Activated naive CD8-positive, alpha-beta T cell treated with anti-CD3 and anti-CD28 coated beads, Interleukin-2, amount 10 ng/mL, durations not matched to agents 7 days and 5 days (primary cell): Measurements from ENCODE around the gene CAMSAP1. TPM values are rescaled to one million over a fixed set of nuclear protein-coding genes. Genes with fewer than 3 reads are reported as not detected.

Experiments used
- ATAC-seq: fragments of 150-1000 bp; cut with Tn5 transposase; one replicate; pipeline ENCODE4 v1.10.0; 2021; ENCODE audit warnings: low read depth, moderate library complexity
- POLR2A ChIA-PET: fragments of 350-600 bp; sonication (Branson Sonifier 250); formaldehyde crosslinking; loops from one replicate; lab custom pipeline; 2021; ENCODE audit warnings: antibody characterized with exemption; lab: Charles Lee
- DNase-seq: peaks from one replicate; pipeline ENCODE4 v3.0.0; 2021
- H3K27ac Mint-ChIP-seq: one replicate; pipeline ENCODE4 v1.8.0; 2022; ENCODE audit warnings: mild to moderate bottlenecking, mixed read lengths
- H3K27me3 Mint-ChIP-seq: one replicate; pipeline ENCODE4 v1.8.0; 2022; ENCODE audit warnings: mild to moderate bottlenecking, moderate library complexity, mixed read lengths
- H3K36me3 Mint-ChIP-seq: one replicate; pipeline ENCODE4 v1.8.0; 2021; ENCODE audit warnings: mild to moderate bottlenecking, mixed read lengths
- H3K4me1 Mint-ChIP-seq: one replicate; pipeline ENCODE4 v1.8.0; 2021; ENCODE audit warnings: mixed read lengths
- H3K4me3 Mint-ChIP-seq: one replicate; pipeline ENCODE4 v1.8.0; 2022; ENCODE audit warnings: mild to moderate bottlenecking, moderate library complexity, mixed read lengths
- H3K9me3 Mint-ChIP-seq: one replicate; pipeline ENCODE4 v1.8.0; 2021; ENCODE audit warnings: mixed read lengths
- total RNA-seq, 2 experiments: library from RNA; stranded (reverse); gene quantifications; one replicate each; pipeline ENCODE4 v1.2.3, GENCODE V29; 2021

CAMSAP1 gene
- total RNA-seq, 2 experiments from 2014 or later = 32.5 to 35.4 TPM

- Mint-ChIP-seq H3K27ac (no peak overlapping the region), H3K9me3 (peaks cover 5% of the 10 kb centered on the region), H3K4me3 (no peak overlapping the region), H3K4me1 (peaks cover 25% of the 10 kb centered on the region), H3K27me3 (peaks cover 2% of the 10 kb centered on the region), H3K36me3 (peaks cover 10% of the 10 kb centered on the region)
- POLR2A ChIA-PET = no interaction called here
- DNase-seq (no peak), ATAC-seq (no peak)
Measured at GRCh38 chr9:135891027-135891631, 16.2 kb downstream of the CAMSAP1 start.

GRCh38 chr9:135890190-135891026, 16.9 kb downstream of the CAMSAP1 start:
- peaks cover 31% of the 10 kb centered on the region for H3K4me1 Mint-ChIP-seq
- POLR2A ChIA-PET = no interaction called here
- peaks cover 3% of the 10 kb centered on the region for H3K9me3 Mint-ChIP-seq
- H3K27me3 Mint-ChIP-seq = peaks cover 2% of the 10 kb centered on the region
- H3K4me3 Mint-ChIP-seq = no peak overlapping the region
- H3K27ac Mint-ChIP-seq = no peak overlapping the region
- H3K36me3 Mint-ChIP-seq = peaks cover 10% of the 10 kb centered on the region
- ATAC-seq (no peak), DNase-seq (no peak)

GRCh38 chr9:135889564-135890189, 17.7 kb downstream of the CAMSAP1 start:
- DNase-seq (no peak), ATAC-seq (no peak)
- POLR2A ChIA-PET = no interaction called here
- Mint-ChIP-seq H3K4me1 (peaks cover 35% of the 10 kb centered on the region), H3K36me3 (peaks cover 7% of the 10 kb centered on the region), H3K27ac (peak overlapping the region; percentile 18), H3K4me3 (no peak overlapping the region), H3K9me3 (no peaks in the 10 kb centered on the region), H3K27me3 (peaks cover 2% of the 10 kb centered on the region)

- Mint-ChIP-seq H3K36me3 (peaks cover 7% of the 10 kb centered on the region), H3K9me3 (no peaks in the 10 kb centered on the region), H3K4me1 (peaks cover 41% of the 10 kb centered on the region), H3K27ac (peak overlapping the region; percentile 18), H3K27me3 (peaks cover 2% of the 10 kb centered on the region), H3K4me3 (peak overlapping the region; percentile 79)
- POLR2A ChIA-PET = interaction anchor here (0.7 to 1.2 kb wide), 2 partner anchors 8 to 71 kb away, joined by 3 read pairs; no protein-coding TSS in a partner anchor
- ATAC-seq = no peak
- no peak for DNase-seq
Measured at GRCh38 chr9:135888766-135889394, 18.5 kb downstream of the CAMSAP1 start.

- H3K36me3 Mint-ChIP-seq = peaks cover 7% of the 10 kb centered on the region
- POLR2A ChIA-PET = interaction anchor here (0.7 to 1.4 kb wide), 4 partner anchors 9 to 72 kb away, joined by 3 to 4 read pairs (median 3); partner anchors contain the start of gene CAMSAP1
- H3K4me1 Mint-ChIP-seq = peaks cover 42% of the 10 kb centered on the region
- peaks cover 2% of the 10 kb centered on the region for H3K27me3 Mint-ChIP-seq
- DNase-seq (no peak), ATAC-seq (no peak)
- H3K9me3 Mint-ChIP-seq = no peaks in the 10 kb centered on the region
- peak overlapping the region; percentile 79 for H3K4me3 Mint-ChIP-seq
- H3K27ac Mint-ChIP-seq = peak overlapping the region; percentile 92
Measured at GRCh38 chr9:135888126-135888765, 19.1 kb downstream of the CAMSAP1 start.

GRCh38 chr9:135887585-135888050, 19.7 kb downstream of the CAMSAP1 start:
- Mint-ChIP-seq H3K27ac (peak overlapping the region; percentile 92), H3K4me1 (peaks cover 38% of the 10 kb centered on the region), H3K36me3 (peaks cover 7% of the 10 kb centered on the region), H3K9me3 (no peaks in the 10 kb centered on the region), H3K27me3 (no peaks in the 10 kb centered on the region), H3K4me3 (peak overlapping the region; percentile 79)
- ATAC-seq (peak; percentile 96), DNase-seq (peak; percentile 79)
- POLR2A ChIA-PET = interaction anchor here (1.0 to 1.4 kb wide), 3 partner anchors 17 to 72 kb away, joined by 3 to 4 read pairs (median 3); partner anchors contain the start of gene CAMSAP1

GRCh38 chr9:135887021-135887507, 20.3 kb downstream of the CAMSAP1 start:
- H3K27me3 Mint-ChIP-seq = no peaks in the 10 kb centered on the region
- peak overlapping the region; percentile 79 for H3K4me3 Mint-ChIP-seq
- DNase-seq = peak; percentile 42
- H3K36me3 Mint-ChIP-seq = peaks cover 7% of the 10 kb centered on the region
- H3K4me1 Mint-ChIP-seq = peaks cover 38% of the 10 kb centered on the region
- ATAC-seq = peak; percentile 41
- POLR2A ChIA-PET = interaction anchor here (1.1 to 1.4 kb wide), 2 partner anchors 20 to 27 kb away, joined by 4 to 9 read pairs; partner anchors contain the start of gene CAMSAP1
- no peaks in the 10 kb centered on the region for H3K9me3 Mint-ChIP-seq
- H3K27ac Mint-ChIP-seq = peak overlapping the region; percentile 92

GRCh38 chr9:135886147-135886981, 21.0 kb downstream of the CAMSAP1 start:
- Mint-ChIP-seq H3K4me3 (peak overlapping the region; percentile 79), H3K27ac (peak overlapping the region; percentile 92), H3K9me3 (no peaks in the 10 kb centered on the region), H3K27me3 (no peaks in the 10 kb centered on the region), H3K36me3 (peaks cover 7% of the 10 kb centered on the region), H3K4me1 (peaks cover 38% of the 10 kb centered on the region)
- no peak for ATAC-seq
- DNase-seq = no peak
- POLR2A ChIA-PET = interaction anchor here (1.1 to 1.4 kb wide), 2 partner anchors 21 to 28 kb away, joined by 4 to 9 read pairs; partner anchors contain the start of gene CAMSAP1

- no peak for ATAC-seq
- H3K9me3 Mint-ChIP-seq = no peaks in the 10 kb centered on the region
- H3K4me1 Mint-ChIP-seq = peaks cover 38% of the 10 kb centered on the region
- no peak overlapping the region for H3K4me3 Mint-ChIP-seq
- DNase-seq = no peak
- POLR2A ChIA-PET = no interaction called here
- no peak overlapping the region for H3K27ac Mint-ChIP-seq
- peaks cover 7% of the 10 kb centered on the region for H3K36me3 Mint-ChIP-seq
- H3K27me3 Mint-ChIP-seq = no peaks in the 10 kb centered on the region
Measured at GRCh38 chr9:135885100-135885853, 22.1 kb downstream of the CAMSAP1 start.

GRCh38 chr9:135884328-135885035, 22.9 kb downstream of the CAMSAP1 start:
- Mint-ChIP-seq H3K36me3 (peaks cover 7% of the 10 kb centered on the region), H3K27me3 (no peaks in the 10 kb centered on the region), H3K4me1 (peaks cover 38% of the 10 kb centered on the region), H3K27ac (no peak overlapping the region), H3K4me3 (no peak overlapping the region), H3K9me3 (no peaks in the 10 kb centered on the region)
- DNase-seq (no peak), ATAC-seq (no peak)
- POLR2A ChIA-PET = no interaction called here
